Gastrocnemius medialis (tissue), 4 donors: ENCODE results near the gene ASAP2.

Experiments
- CTCF ChIP-seq, 5 experiments: fragments of 450-650 bp in 3 of 5; fragments of 200-600 bp in 2 of 5; sonication (generic) in 2 of 5; IDR thresholded peaks in 4 of 5; conservative IDR thresholded peaks in 1 of 5; 1 replicate in 4 of 5; 2 replicates in 1 of 5; pipeline ENCODE4 v1.5.1; 2016 to 2019; ENCODE audit warnings: antibody characterized with exemption in 5 of 5, mild to moderate bottlenecking in 3 of 5, moderate library complexity in 3 of 5
- POLR2A ChIP-seq, 2 donors: fragments of 450-650 bp; IDR thresholded peaks; one replicate each; pipeline ENCODE4 v1.6.1; 2017; ENCODE audit warnings: antibody characterized with exemption in 2 of 2, mild to moderate bottlenecking in 2 of 2, moderate library complexity in 2 of 2

DNA sequence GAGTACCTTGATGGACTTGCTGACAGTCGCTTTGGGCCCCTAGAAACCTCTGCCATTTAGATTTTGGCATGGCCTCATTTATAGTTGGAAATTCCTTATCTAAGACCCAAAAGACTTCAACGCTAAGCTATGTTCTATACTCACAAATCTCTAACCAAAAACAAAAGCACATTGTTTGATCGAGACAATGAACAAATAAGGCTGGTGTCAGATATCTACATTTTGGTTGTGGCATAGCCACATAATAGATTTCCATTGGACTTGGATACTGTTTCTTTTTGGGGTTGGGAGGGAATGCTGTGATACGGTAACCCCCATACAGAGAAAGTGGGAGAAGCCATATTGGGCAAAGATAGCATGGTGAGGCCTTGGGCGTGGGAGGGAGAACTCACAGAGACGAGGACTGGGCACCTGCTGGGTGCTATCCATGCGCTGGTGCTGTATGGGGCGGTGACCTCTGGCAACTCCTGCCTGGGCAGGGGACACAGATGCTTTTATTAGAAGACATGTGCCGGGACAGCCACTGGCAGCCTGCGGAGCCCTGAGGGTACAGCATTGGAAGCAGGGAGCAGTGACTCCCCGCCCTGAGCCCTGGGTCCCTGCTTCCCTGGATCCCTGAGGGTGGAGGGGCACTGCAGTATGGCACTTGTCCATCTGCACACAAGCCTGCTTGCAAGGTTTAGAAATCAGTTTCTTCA is 97.1 kb downstream of the ASAP2 start:
- TF ChIP-seq CTCF (IDR thresholded peaks at IDR 0.05 in 4 of 5, conservative IDR thresholded peaks at IDR 0.05 in 1 of 5) = no peak
- no peak for TF ChIP-seq POLR2A (IDR thresholded peaks at IDR 0.05)
